Karpas-422 (cell line): ENCODE data around the gene ZNF736. TPM values are rescaled to one million over a fixed set of nuclear protein-coding genes. Genes with fewer than 3 reads are reported as not detected.
"Not testable (repeated sequence)": the region's sequence is repeated elsewhere in the genome, so short reads cannot be mapped to it uniquely, and the experiment has no call there.

Experiments
- DNase-seq: peaks from one replicate; pipeline ENCODE4 v3.0.0-alpha.2; 2015
- H2AFZ ChIP-seq: fragments of 200-600 bp; sonication (generic); 2 replicates; pipeline ENCODE4 v1.6.1; 2014; ENCODE audit warnings: antibody characterized with exemption, low read length, mixed read lengths
- H3K27ac ChIP-seq: fragments of 200-600 bp; sonication (generic); 2 replicates; pipeline ENCODE4 v1.5.1; 2014; ENCODE audit warnings: mild to moderate bottlenecking, low read length, moderate library complexity
- H3K27me3 ChIP-seq: fragments of 200-600 bp; sonication (generic); 2 replicates; pipeline ENCODE4 v1.6.1; 2014; ENCODE audit warnings: low read length, mixed read lengths
- H3K36me3 ChIP-seq: fragments of 200-600 bp; sonication (generic); 2 replicates; pipeline ENCODE4 v1.6.1; 2014; ENCODE audit warnings: low read length, mixed read lengths; ENCODE audit not compliant: insufficient read depth
- H3K4me1 ChIP-seq: fragments of 200-600 bp; sonication (generic); 2 replicates; pipeline ENCODE4 v1.6.1; 2014; ENCODE audit warnings: mild to moderate bottlenecking, low read length, mixed read lengths
- H3K4me2 ChIP-seq: fragments of 200-600 bp; sonication (generic); 2 replicates; pipeline ENCODE4 v1.6.1; 2014; ENCODE audit warnings: low read length, low read depth, mild to moderate bottlenecking; ENCODE audit not compliant: poor library complexity, severe bottlenecking
- H3K4me3 ChIP-seq: fragments of 200-600 bp; sonication (generic); 2 replicates; pipeline ENCODE4 v1.5.1; 2014; ENCODE audit warnings: mild to moderate bottlenecking, antibody characterized with exemption, low read length, mixed read lengths
- H3K79me2 ChIP-seq: fragments of 200-600 bp; sonication (generic); 2 replicates; pipeline ENCODE4 v1.6.1; 2014; ENCODE audit warnings: mild to moderate bottlenecking, low read length, mixed read lengths
- H3K9ac ChIP-seq: fragments of 200-600 bp; sonication (generic); 2 replicates; pipeline ENCODE4 v1.6.0; 2014; ENCODE audit warnings: low read length
- H3K9me2 ChIP-seq: fragments of 200-600 bp; sonication (generic), shearing (Covaris generic); replicated peaks from 2 replicates; pipeline ENCODE4 v1.6.0; 2014; ENCODE audit warnings: mild to moderate bottlenecking, low read length, moderate library complexity; ENCODE audit not compliant: insufficient read depth
- H3K9me3 ChIP-seq: fragments of 300-700, 200-600 bp; sonication (generic); 2 replicates; pipeline ENCODE4 v1.6.1; 2014; ENCODE audit warnings: low read length, mixed read lengths
- H4K20me1 ChIP-seq: fragments of 200-600 bp; sonication (generic); 2 replicates; pipeline ENCODE4 v1.6.1; 2014; ENCODE audit warnings: mild to moderate bottlenecking, antibody characterized with exemption, low read length, low read depth; ENCODE audit not compliant: insufficient read depth
- total RNA-seq: library from RNA; depleted of rRNA; stranded (reverse); fragments of >200 nt; shearing (Covaris generic); gene quantifications from 2 replicates; pipeline ENCODE4 v1.2.3, GENCODE V29; 2014; ENCODE audit warnings: low replicate concordance; rRNA removed

The ZNF736 gene
- 42.9 and 82.3 TPM in 2 replicates for total RNA-seq

DNA sequence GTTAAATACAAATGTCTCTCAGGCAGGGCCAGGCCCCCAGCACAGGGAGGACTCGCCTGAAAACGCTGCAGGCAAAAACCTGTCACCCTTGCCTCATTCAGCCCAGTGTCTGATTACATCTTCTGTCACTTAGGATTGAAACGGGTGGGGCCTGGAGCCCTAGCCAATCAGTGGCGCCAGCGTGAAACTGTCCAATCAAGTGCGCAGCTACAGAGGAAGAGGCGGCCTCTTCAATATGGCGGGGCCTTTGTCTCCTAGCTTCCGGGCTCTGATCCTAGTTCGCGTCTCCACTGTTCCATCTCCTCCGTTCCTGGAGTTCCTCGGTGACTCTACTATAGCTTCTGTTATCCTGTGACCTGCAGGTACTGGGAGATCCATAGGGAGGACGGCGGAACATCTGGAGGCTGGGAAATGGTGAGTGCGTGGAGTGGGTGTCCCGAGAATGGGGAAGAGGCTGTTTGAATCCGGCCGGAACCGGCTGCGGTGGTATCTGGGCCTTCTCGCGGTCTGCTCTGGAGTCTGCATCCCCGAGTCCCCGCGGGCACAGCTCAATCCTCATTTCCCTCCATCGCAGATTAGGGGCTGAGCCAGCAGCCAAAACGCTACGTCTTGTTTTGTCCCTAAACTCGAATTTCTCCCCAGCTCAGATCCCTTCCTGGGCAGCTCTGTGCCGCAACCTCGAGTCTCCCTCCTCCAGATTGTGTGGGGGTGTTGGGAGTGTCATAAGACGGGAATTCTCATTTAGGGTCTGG, at the start of gene ZNF736:
Gene ZNF736 (plus strand): TSS at position 222 of the 752 bp plus-strand sequence. CDS start 190 bp downstream, at position 412.
- Histone ChIP-seq H3K4me2 (peak within 1 kb of the TSS; percentile 78), H3K27me3 (no peaks in the 10 kb centered on the region), H3K9me2 (no peaks in the 10 kb centered on the region), H3K36me3 (peaks cover 42% of the 10 kb centered on the region), H3K27ac (peak within 1 kb of the TSS; percentile 86), H4K20me1 (no peaks in the 10 kb centered on the region), H2AFZ (peak within 1 kb of the TSS; percentile 60; the same call in 1 of the 2 replicates), H3K4me1 (peaks cover 23% of the 10 kb centered on the region), H3K9me3 (peaks cover 24% of the 10 kb centered on the region), H3K4me3 (peak within 1 kb of the TSS; percentile 73), H3K79me2 (peaks cover 52% of the 10 kb centered on the region), H3K9ac (peak within 1 kb of the TSS; percentile 81)
- peak; percentile 98 for DNase-seq

DNA sequence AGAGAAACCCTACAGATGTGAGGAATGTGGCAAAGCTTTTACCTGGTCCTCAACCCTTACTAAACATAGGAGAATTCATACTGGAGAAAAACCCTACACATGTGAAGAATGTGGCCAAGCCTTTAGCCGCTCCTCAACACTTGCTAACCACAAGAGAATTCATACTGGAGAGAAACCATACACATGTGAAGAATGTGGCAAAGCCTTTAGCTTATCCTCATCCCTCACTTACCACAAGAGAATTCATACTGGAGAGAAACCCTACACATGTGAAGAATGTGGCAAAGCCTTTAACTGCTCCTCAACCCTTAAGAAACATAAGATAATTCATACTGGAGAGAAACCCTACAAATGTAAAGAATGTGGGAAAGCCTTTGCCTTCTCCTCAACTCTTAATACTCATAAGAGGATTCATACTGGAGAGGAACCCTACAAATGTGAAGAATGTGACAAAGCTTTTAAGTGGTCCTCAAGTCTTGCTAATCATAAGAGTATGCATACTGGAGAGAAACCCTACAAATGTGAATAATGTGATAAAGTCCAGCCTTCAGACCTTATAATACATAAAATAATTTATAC, 47.3 kb upstream of the ZNF736 start:
- Histone ChIP-seq H4K20me1 (no peaks in the 10 kb centered on the region), H3K79me2 (no peaks in the 10 kb centered on the region), H3K9ac (no peak overlapping the region), H3K9me2 (no peaks in the 10 kb centered on the region), H3K4me2 (no peak overlapping the region), H3K9me3 (peaks cover 36% of the 10 kb centered on the region), H3K4me3 (no peak overlapping the region), H3K4me1 (no peaks in the 10 kb centered on the region), H3K27me3 (no peaks in the 10 kb centered on the region), H2AFZ (no peak overlapping the region), H3K36me3 (no peaks in the 10 kb centered on the region), H3K27ac (no peak overlapping the region)
- DNase-seq = no peak

DNA sequence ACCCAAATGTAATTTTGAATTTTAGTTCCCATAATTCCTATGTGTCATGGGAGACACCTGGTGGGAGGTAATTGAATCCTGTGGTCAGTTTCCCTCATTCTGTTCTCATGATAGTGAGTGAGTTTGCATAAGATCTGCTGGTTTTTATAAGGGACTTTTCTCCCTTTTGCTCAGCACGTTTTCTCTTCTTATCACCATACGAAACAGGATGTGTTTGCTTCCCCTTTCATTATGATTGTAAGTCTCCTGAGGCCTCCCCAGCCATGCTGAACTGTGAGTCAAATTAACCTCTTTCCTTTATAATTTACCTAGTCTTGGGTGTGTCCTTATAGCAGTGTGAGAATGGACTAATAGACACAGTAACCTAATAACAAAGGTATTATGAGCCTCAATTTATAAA, 36.1 kb upstream of the ZNF736 start:
- Histone ChIP-seq H3K4me1 (peaks cover 6% of the 10 kb centered on the region; the same call in 1 of the 2 replicates), H3K27ac (peak overlapping the region; percentile 75), H3K9ac (no peak overlapping the region), H2AFZ (no peak overlapping the region), H3K4me3 (no peak overlapping the region), H3K36me3 (no peaks in the 10 kb centered on the region; the same call in 1 of the 2 replicates), H4K20me1 (no peaks in the 10 kb centered on the region), H3K9me3 (peaks cover 29% of the 10 kb centered on the region), H3K9me2 (no peaks in the 10 kb centered on the region), H3K79me2 (no peaks in the 10 kb centered on the region), H3K27me3 (no peaks in the 10 kb centered on the region), H3K4me2 (no peak overlapping the region)
- peak; percentile 69 for DNase-seq

DNA sequence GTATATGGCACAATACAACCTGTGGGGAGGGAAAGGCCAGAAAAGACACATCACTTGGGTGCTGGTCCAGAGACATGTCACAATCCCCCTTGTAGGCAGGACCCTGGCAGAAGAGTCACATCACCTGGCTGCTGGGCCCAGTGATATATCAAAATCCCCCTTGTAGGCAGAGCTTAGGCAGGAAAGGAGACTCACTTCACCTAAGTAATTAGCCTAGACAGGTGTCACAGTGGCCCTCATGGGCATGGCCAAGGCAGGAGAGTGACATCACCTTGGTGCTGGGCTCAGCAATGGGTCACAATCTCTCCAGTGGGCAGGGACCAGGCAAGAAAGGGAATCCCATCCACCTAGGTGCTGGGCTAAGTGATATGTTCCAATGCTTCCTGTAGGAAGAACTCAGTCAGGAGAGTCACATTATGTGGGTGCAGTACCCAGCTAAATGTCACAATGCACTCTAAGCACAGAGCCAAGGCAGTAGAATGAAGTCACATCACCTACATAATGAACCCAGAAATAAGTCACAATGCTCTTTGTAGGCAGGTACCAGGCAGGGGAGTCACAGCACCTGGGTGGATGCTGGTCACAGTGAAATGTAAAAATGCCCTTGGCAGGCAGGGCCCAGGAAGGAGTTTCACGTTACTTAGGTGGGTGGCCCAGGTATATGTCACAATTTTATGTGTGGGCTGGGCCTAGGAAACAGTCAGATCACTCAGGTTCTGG, 18.9 kb upstream of the ZNF736 start:
- no peak for DNase-seq
- Histone ChIP-seq H3K4me2 (no peak overlapping the region), H3K9me2 (no peaks in the 10 kb centered on the region), H3K36me3 (no peaks in the 10 kb centered on the region), H2AFZ (no peak overlapping the region), H4K20me1 (no peaks in the 10 kb centered on the region), H3K27me3 (no peaks in the 10 kb centered on the region), H3K4me3 (no peak overlapping the region), H3K27ac (no peak overlapping the region), H3K4me1 (no peaks in the 10 kb centered on the region), H3K9ac (no peak overlapping the region), H3K79me2 (no peaks in the 10 kb centered on the region), H3K9me3 (no peaks in the 10 kb centered on the region)

DNA sequence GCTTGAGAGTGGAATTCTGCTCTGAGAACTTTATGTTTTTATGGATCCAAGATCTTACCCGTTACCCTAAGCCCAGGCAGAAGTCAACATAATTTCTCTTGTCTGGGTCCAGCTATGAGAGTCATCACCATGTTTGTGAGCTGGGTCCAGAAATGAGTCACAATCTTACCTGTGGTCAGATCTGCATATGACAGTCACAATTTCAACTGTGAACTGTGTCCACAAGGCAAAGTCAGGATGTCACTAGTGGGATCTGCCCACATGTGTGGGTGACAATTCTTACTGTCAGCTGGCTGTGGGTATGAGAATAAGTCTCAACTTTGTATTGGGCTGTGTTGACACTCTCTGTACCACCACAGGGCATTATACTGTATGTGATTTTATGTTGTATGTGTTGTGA, 16.3 kb upstream of the ZNF736 start:
- H3K9me3 ChIP-seq, H3K36me3 ChIP-seq, H3K9me2 ChIP-seq, H3K27me3 ChIP-seq, H3K4me3 ChIP-seq, H3K9ac ChIP-seq, H2AFZ ChIP-seq, DNase-seq, H3K4me2 ChIP-seq, H3K27ac ChIP-seq, H4K20me1 ChIP-seq, H3K4me1 ChIP-seq, H3K79me2 ChIP-seq: not testable (repeated sequence)

DNA sequence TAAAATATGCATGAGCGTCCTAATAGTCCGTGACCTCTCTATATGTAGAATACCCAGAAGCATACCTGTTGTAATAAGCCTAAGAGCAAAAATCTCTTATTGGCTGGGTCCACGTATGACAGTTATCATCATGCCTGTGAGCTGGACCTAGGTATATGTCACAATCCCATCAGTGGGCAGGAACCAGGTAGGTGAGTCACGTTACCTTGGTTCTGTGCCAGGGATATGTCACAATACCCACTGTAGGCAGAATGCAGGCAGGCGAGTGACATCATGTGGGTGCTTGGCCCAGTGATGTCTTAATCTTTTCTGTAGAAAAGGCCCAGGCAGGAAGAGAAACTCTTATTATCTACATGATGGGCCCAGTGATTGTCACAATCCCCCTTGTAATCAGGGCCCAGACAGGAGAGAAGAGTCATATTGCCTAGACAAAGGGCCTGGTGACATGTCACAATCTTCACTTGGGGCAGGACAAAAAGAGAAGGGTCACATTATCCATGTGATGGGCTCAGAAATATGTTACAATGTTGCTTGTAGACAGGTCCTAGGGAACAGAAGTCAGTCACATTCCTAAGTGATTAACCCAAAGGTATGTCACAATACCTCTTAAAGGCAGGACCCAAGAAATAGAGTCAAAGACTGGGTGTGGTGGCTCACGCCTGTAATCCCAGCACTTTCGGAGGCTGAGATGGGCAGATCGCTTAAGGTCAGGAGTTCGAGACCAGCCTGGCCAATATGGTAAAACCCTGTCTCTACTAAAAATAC, 12.9 kb upstream of the ZNF736 start:
- Histone ChIP-seq H3K4me2 (no peak overlapping the region), H3K9me3 (no peaks in the 10 kb centered on the region), H3K27me3 (no peaks in the 10 kb centered on the region), H3K9ac (no peak overlapping the region), H4K20me1 (no peaks in the 10 kb centered on the region), H3K27ac (peak overlapping the region; percentile 44), H3K9me2 (no peaks in the 10 kb centered on the region), H3K4me3 (no peak overlapping the region), H2AFZ (no peak overlapping the region), H3K79me2 (no peaks in the 10 kb centered on the region), H3K4me1 (peaks cover 26% of the 10 kb centered on the region), H3K36me3 (no peaks in the 10 kb centered on the region)
- DNase-seq = no peak

DNA sequence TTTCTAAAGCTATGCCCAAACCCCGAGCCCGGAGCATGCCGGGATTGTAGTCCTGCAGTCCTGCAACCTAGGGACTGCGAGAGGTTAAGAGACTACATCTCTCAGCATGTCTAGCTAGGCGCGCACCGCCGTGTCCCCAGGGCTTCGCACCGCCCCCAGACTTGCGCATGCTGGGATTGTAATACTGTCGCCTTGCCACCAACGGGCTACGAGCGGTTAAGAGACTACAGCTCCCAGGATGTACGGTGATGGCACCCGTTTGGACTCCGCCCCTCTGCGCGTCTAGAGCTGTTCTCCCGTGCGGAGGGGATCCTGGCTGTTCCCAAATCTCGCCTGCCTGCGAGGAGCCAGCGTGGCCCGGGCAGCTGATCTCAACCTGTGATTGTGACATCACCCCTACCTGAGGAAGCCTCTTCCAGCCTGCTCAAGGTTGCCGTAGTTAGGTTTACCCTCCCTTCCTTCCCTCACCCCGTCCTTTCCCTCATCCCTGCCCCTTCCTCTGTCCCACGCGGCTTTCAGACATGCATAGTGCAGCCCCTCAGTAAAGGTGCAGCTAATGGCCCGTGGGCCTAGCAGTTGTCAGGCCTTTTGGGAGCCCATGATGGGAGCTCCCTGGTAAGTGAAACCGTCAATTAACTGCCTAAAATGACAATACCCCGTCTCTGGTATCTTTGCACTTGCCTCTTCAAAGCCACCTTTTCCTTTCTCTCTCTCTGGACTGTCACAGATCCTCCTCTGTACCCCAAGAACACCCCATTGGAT, 6.3 kb upstream of the ZNF736 start:
- Histone ChIP-seq H3K4me2 (peak overlapping the region; percentile 81), H3K9me3 (no peaks in the 10 kb centered on the region), H3K9ac (peak overlapping the region; percentile 88)

More for the DNA sequence above, 6.3 kb upstream of the ZNF736 start:
- H3K9me2 ChIP-seq = no peaks in the 10 kb centered on the region
- H4K20me1 ChIP-seq = no peaks in the 10 kb centered on the region
- H3K79me2 ChIP-seq = peaks cover 14% of the 10 kb centered on the region
- peak overlapping the region; percentile 85 for H3K4me3 ChIP-seq
- no peaks in the 10 kb centered on the region for H3K27me3 ChIP-seq
- peaks cover 5% of the 10 kb centered on the region; the same call in 1 of the 2 replicates for H3K36me3 ChIP-seq
- DNase-seq = peak; percentile 99
- H3K27ac ChIP-seq = peak overlapping the region; percentile 98
- peaks cover 44% of the 10 kb centered on the region for H3K4me1 ChIP-seq
- H2AFZ ChIP-seq = peak overlapping the region; percentile 46; the same call in 1 of the 2 replicates
